Naive thymus-derived CD4-positive, alpha-beta T cell (primary cell): Measurements from ENCODE around the gene KIAA0825. TPM values are rescaled to one million over a fixed set of nuclear protein-coding genes. Genes with fewer than 3 reads are reported as not detected.

Experiments
- ATAC-seq: fragments of 150-1000 bp; cut with Tn5 transposase; 2 replicates; pipeline ENCODE4 v1.10.0; 2021; ENCODE audit warnings: mild to moderate bottlenecking, moderate library complexity
- CTCF ChIA-PET: fragments of 350-600 bp; sonication (Branson Sonifier 250); formaldehyde crosslinking; loops from one replicate; lab custom pipeline; 2021; ENCODE audit warnings: antibody characterized with exemption; lab: Charles Lee
- POLR2A ChIA-PET: fragments of 350-600 bp; sonication (Branson Sonifier 250); formaldehyde crosslinking; loops from one replicate; lab custom pipeline; 2021; ENCODE audit warnings: antibody characterized with exemption, inconsistent platforms; lab: Charles Lee
- DNase-seq, 9 donors: peaks; one replicate each; pipeline versions ENCODE4 v3.0.0 to v3.0.0-alpha.2; 2020 to 2022; ENCODE audit warnings: mixed read lengths in 1 of 9
- H3K27ac ChIP-seq: one replicate; pipeline ENCODE4 v1.7.0; 2013; ENCODE audit warnings: mild to moderate bottlenecking, low read depth, low read length, moderate library complexity
- H3K27me3 ChIP-seq, 2 donors: one replicate each; pipeline ENCODE4 v1.7.0; 2013; ENCODE audit warnings: low read length in 2 of 2, mild to moderate bottlenecking in 2 of 2, moderate library complexity in 2 of 2; ENCODE audit not compliant: control insufficient read depth in 2 of 2, insufficient read depth in 2 of 2
- H3K36me3 ChIP-seq, 3 experiments: 1 replicate in 2 of 3; 2 replicates in 1 of 3; pipeline ENCODE4 v1.7.0; 2013; ENCODE audit warnings: low read length in 3 of 3, mild to moderate bottlenecking in 3 of 3, moderate library complexity in 1 of 3; ENCODE audit not compliant: insufficient read depth in 3 of 3, control insufficient read depth in 2 of 3
- H3K4me1 ChIP-seq, 2 donors: one replicate each; pipeline ENCODE4 v1.7.0; 2013; ENCODE audit warnings: low read length in 2 of 2, mild to moderate bottlenecking in 2 of 2, moderate library complexity in 1 of 2; ENCODE audit not compliant: control insufficient read depth in 2 of 2, insufficient read depth in 2 of 2
- H3K4me3 ChIP-seq: 2 replicates; pipeline ENCODE4 v1.7.0; 2013; ENCODE audit warnings: mild to moderate bottlenecking, low read length
- H3K9me3 ChIP-seq, 3 experiments: 1 replicate in 2 of 3; 2 replicates in 1 of 3; pipeline ENCODE4 v1.7.0; 2013; ENCODE audit warnings: low read length in 3 of 3; ENCODE audit not compliant: control insufficient read depth in 2 of 3
- H3K27ac Mint-ChIP-seq, 9 donors: one replicate each; pipeline ENCODE4 v1.8.0; 2020 to 2022; ENCODE audit warnings: mixed read lengths in 9 of 9, mild to moderate bottlenecking in 8 of 9, moderate library complexity in 5 of 9, inconsistent platforms in 2 of 9
- H3K27me3 Mint-ChIP-seq, 5 donors: one replicate each; pipeline ENCODE4 v1.8.0; 2021 to 2022; ENCODE audit warnings: mixed read lengths in 5 of 5, mild to moderate bottlenecking in 1 of 5
- H3K36me3 Mint-ChIP-seq, 5 donors: one replicate each; pipeline ENCODE4 v1.8.0; 2020 to 2022; ENCODE audit warnings: mixed read lengths in 5 of 5, mild to moderate bottlenecking in 3 of 5, inconsistent platforms in 1 of 5
- H3K4me1 Mint-ChIP-seq, 7 donors: one replicate each; pipeline ENCODE4 v1.8.0; 2020 to 2022; ENCODE audit warnings: mixed read lengths in 7 of 7, mild to moderate bottlenecking in 3 of 7, inconsistent platforms in 1 of 7
- H3K4me3 Mint-ChIP-seq, 10 donors: one replicate each; pipeline ENCODE4 v1.8.0; 2020 to 2022; ENCODE audit warnings: mild to moderate bottlenecking in 10 of 10, mixed read lengths in 10 of 10, moderate library complexity in 6 of 10, inconsistent platforms in 2 of 10
- H3K9me3 Mint-ChIP-seq, 11 donors: one replicate each; pipeline ENCODE4 v1.8.0; 2020 to 2022; ENCODE audit warnings: mixed read lengths in 11 of 11, mild to moderate bottlenecking in 4 of 11, inconsistent platforms in 1 of 11, moderate library complexity in 1 of 11
- intact Hi-C, 2 donors: fragments of 100-400 bp; cut with micrococcal nuclease; formaldehyde crosslinking; loops; one replicate each; pipeline ENCODE4 v1.15.1; 2023
- polyA plus RNA-seq, 2 donors: library from polyadenylated mRNA; unstranded; fragments of 300-500 nt; fragmentation: Illumina TruSeq; gene quantifications; one replicate each; pipeline ENCODE4 v1.2.3, GENCODE V29; 2021
- total RNA-seq, 6 experiments: library from RNA in 5 of 6; stranded (reverse) in 5 of 6; gene quantifications; 1 replicate in 5 of 6; 2 replicates in 1 of 6; pipeline ENCODE4 v1.2.3 and lab custom pipeline; 2021 to 2026

KIAA0825 gene
- total and polyA plus RNA-seq, 7 experiments from 2014 or later = 0.38 to 3.2 (median 1.3) TPM

- no peak overlapping the region for H3K27ac Mint-ChIP-seq
- no peaks in the 10 kb centered on the region for H3K4me1 Mint-ChIP-seq
- CTCF ChIA-PET = no interaction called here
- H3K9me3 Mint-ChIP-seq = peaks cover 0 to 4% (median 0%) of the 10 kb centered on the region in 11 donors
- H3K27me3 ChIP-seq = no peaks in the 10 kb centered on the region
- ATAC-seq (no peak), DNase-seq (no peak)
- intact Hi-C loops = no loop called here
- POLR2A ChIA-PET = no interaction called here
- H3K4me3 ChIP-seq = no peak overlapping the region
- peaks cover 0 to 4% (median 0%) of the 10 kb centered on the region in 5 donors for H3K36me3 Mint-ChIP-seq
- peaks cover 0 to 5% (median 0%) of the 10 kb centered on the region in 5 donors for H3K27me3 Mint-ChIP-seq
- no peaks in the 10 kb centered on the region for H3K4me1 ChIP-seq
- no peak overlapping the region for H3K4me3 Mint-ChIP-seq
- no peaks in the 10 kb centered on the region for H3K9me3 ChIP-seq
- no peaks in the 10 kb centered on the region for H3K36me3 ChIP-seq
- H3K27ac ChIP-seq = no peak overlapping the region
Observed at GRCh38 chr5:94276048-94276447, 342.4 kb downstream of the KIAA0825 start.

GRCh38 chr5:94274707-94275106, 343.7 kb downstream of the KIAA0825 start:
- Histone ChIP-seq H3K27me3 (no peaks in the 10 kb centered on the region), H3K4me3 (no peak overlapping the region), H3K4me1 (no peaks in the 10 kb centered on the region), H3K27ac (no peak overlapping the region), H3K9me3 (no peaks in the 10 kb centered on the region), H3K36me3 (no peaks in the 10 kb centered on the region)
- DNase-seq (no peak), ATAC-seq (no peak)
- POLR2A ChIA-PET = no interaction called here
- Mint-ChIP-seq H3K27ac (no peak overlapping the region), H3K36me3 (peaks cover 0 to 2% (median 0%) of the 10 kb centered on the region in 5 donors), H3K4me1 (no peaks in the 10 kb centered on the region), H3K4me3 (no peak overlapping the region), H3K9me3 (peaks cover 0 to 11% (median 2%) of the 10 kb centered on the region in 11 donors), H3K27me3 (peaks cover 0 to 4% (median 0%) of the 10 kb centered on the region in 5 donors)
- intact Hi-C loops = no loop called here
- CTCF ChIA-PET = no interaction called here

- DNase-seq (no peak), ATAC-seq (no peak)
- peaks cover 0 to 5% (median 0%) of the 10 kb centered on the region in 5 donors for H3K27me3 Mint-ChIP-seq
- ChIA-PET CTCF (no interaction called here), POLR2A (no interaction called here)
- no peak overlapping the region for H3K4me3 Mint-ChIP-seq
- no peaks in the 10 kb centered on the region for H3K36me3 ChIP-seq
- no peak overlapping the region for H3K4me3 ChIP-seq
- no peaks in the 10 kb centered on the region for H3K36me3 Mint-ChIP-seq
- no peak overlapping the region for H3K27ac ChIP-seq
- no peaks in the 10 kb centered on the region for H3K9me3 ChIP-seq
- no peaks in the 10 kb centered on the region for H3K4me1 ChIP-seq
- intact Hi-C loops = no loop called here
- peaks cover 0 to 19% (median 4%) of the 10 kb centered on the region in 11 donors for H3K9me3 Mint-ChIP-seq
- H3K27me3 ChIP-seq = no peaks in the 10 kb centered on the region
- H3K4me1 Mint-ChIP-seq = no peaks in the 10 kb centered on the region
- no peak overlapping the region for H3K27ac Mint-ChIP-seq
Observed at GRCh38 chr5:94268226-94268625, 350.2 kb downstream of the KIAA0825 start.

GRCh38 chr5:94267350-94267899, 351.0 kb downstream of the KIAA0825 start:
- ATAC-seq = no peak
- no peaks in the 10 kb centered on the region for H3K4me1 ChIP-seq
- no peak overlapping the region for H3K27ac ChIP-seq
- Mint-ChIP-seq H3K4me3 (no peak overlapping the region), H3K27ac (no peak overlapping the region), H3K4me1 (no peaks in the 10 kb centered on the region), H3K36me3 (no peaks in the 10 kb centered on the region), H3K9me3 (peaks cover 0 to 19% (median 4%) of the 10 kb centered on the region in 11 donors), H3K27me3 (peaks cover 0 to 5% (median 0%) of the 10 kb centered on the region in 5 donors)
- H3K36me3 ChIP-seq = no peaks in the 10 kb centered on the region
- ChIA-PET POLR2A (no interaction called here), CTCF (no interaction called here)
- no peaks in the 10 kb centered on the region for H3K9me3 ChIP-seq
- no peak for DNase-seq
- intact Hi-C loops = no loop called here
- no peak overlapping the region for H3K4me3 ChIP-seq
- H3K27me3 ChIP-seq = no peaks in the 10 kb centered on the region

- intact Hi-C loops = no loop called here
- no peaks in the 10 kb centered on the region for H3K9me3 ChIP-seq
- no peaks in the 10 kb centered on the region for H3K36me3 Mint-ChIP-seq
Observed at GRCh38 chr5:94266170-94266569, 352.2 kb downstream of the KIAA0825 start.

GRCh38 chr5:94263068-94263467, 355.3 kb downstream of the KIAA0825 start:
- Mint-ChIP-seq H3K36me3 (no peaks in the 10 kb centered on the region), H3K4me1 (no peaks in the 10 kb centered on the region), H3K4me3 (no peak overlapping the region), H3K27ac (no peak overlapping the region), H3K9me3 (no peaks in the 10 kb centered on the region), H3K27me3 (peaks cover 0 to 2% (median 0%) of the 10 kb centered on the region in 5 donors)
- Histone ChIP-seq H3K27ac (no peak overlapping the region), H3K4me3 (no peak overlapping the region), H3K9me3 (no peaks in the 10 kb centered on the region), H3K4me1 (no peaks in the 10 kb centered on the region), H3K36me3 (no peaks in the 10 kb centered on the region), H3K27me3 (no peaks in the 10 kb centered on the region)
- ATAC-seq (no peak), DNase-seq (no peak)
- ChIA-PET POLR2A (no interaction called here), CTCF (no interaction called here)
- intact Hi-C loops = no loop called here

More at GRCh38 chr5:94266170-94266569, 352.2 kb downstream of the KIAA0825 start:
- Mint-ChIP-seq H3K27me3 (peaks cover 0 to 5% (median 0%) of the 10 kb centered on the region in 5 donors), H3K27ac (no peak overlapping the region), H3K4me1 (no peaks in the 10 kb centered on the region), H3K4me3 (no peak overlapping the region), H3K9me3 (peaks cover 0 to 19% (median 4%) of the 10 kb centered on the region in 11 donors)
- no peak for DNase-seq
- Histone ChIP-seq H3K4me1 (no peaks in the 10 kb centered on the region), H3K4me3 (no peak overlapping the region), H3K27me3 (no peaks in the 10 kb centered on the region), H3K27ac (no peak overlapping the region), H3K36me3 (no peaks in the 10 kb centered on the region)
- no peak for ATAC-seq
- ChIA-PET CTCF (no interaction called here), POLR2A (no interaction called here)

DNA sequence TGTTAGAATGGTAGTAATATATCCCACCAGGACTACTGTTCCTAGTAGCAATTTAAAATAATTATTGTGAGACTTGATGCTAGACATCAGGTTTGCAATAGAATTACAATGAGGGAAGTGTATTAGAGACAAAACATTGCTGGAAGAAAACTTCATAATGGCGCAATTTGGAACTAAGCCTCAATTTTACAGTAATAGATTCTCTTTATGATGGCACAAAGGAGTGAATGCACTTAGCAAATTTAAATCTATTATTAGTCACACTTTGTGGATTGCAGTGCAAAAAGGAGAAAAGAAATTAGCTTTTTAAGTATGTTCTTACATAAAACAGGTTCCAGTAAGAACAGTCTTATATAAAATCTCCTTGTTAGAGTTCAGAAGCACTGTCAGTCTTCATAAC, 358.3 kb downstream of the KIAA0825 start:
- no peaks in the 10 kb centered on the region for H3K9me3 Mint-ChIP-seq
- no peak for ATAC-seq
- Histone ChIP-seq H3K27ac (no peak overlapping the region), H3K4me1 (no peaks in the 10 kb centered on the region), H3K4me3 (no peak overlapping the region), H3K36me3 (no peaks in the 10 kb centered on the region), H3K27me3 (no peaks in the 10 kb centered on the region), H3K9me3 (no peaks in the 10 kb centered on the region)
- no peaks in the 10 kb centered on the region for H3K36me3 Mint-ChIP-seq
- no peak for DNase-seq
- no peaks in the 10 kb centered on the region for H3K4me1 Mint-ChIP-seq
- H3K27me3 Mint-ChIP-seq = peaks cover 0 to 4% (median 0%) of the 10 kb centered on the region in 5 donors
- intact Hi-C loops = no loop called here
- ChIA-PET POLR2A (no interaction called here), CTCF (interaction anchor here (1.0 kb wide), 1 partner anchor 138 kb away, joined by 3 read pairs; no protein-coding TSS in a partner anchor)
- no peak overlapping the region for H3K4me3 Mint-ChIP-seq
- no peak overlapping the region for H3K27ac Mint-ChIP-seq
